Left lung (tissue), 10 donors: Measurements from ENCODE around the gene SP2. TPM values are rescaled to one million over a fixed set of nuclear protein-coding genes. Genes with fewer than 3 reads are reported as not detected.

ENCODE experiments used
- ATAC-seq: fragments of 200-7000 bp; cut with Tn5 transposase; one replicate; pipeline ENCODE4 v1.9.1; 2020; ENCODE audit warnings: moderate library complexity
- DNase-seq, 4 donors: peaks; one replicate each; pipeline ENCODE4 v3.0.0-alpha.2; 2013 to 2020
- H3K27ac ChIP-seq, 2 donors: fragments of 200-600 bp; sonication (generic) in 1 of 2; one replicate each; pipeline versions ENCODE4 v1.5.0 to v1.8.0; 2020 to 2021
- H3K27me3 ChIP-seq, 2 donors: fragments of 200-600 bp; sonication (generic) in 1 of 2; one replicate each; pipeline versions ENCODE4 v1.5.0 to v1.8.0; 2020 to 2021
- H3K36me3 ChIP-seq, 2 donors: fragments of 200-600 bp; sonication (generic) in 1 of 2; one replicate each; pipeline versions ENCODE4 v1.5.0 to v1.8.0; 2020 to 2021
- H3K4me1 ChIP-seq, 2 donors: fragments of 200-600 bp; one replicate each; pipeline ENCODE4 v1.8.0; 2021
- H3K4me3 ChIP-seq, 2 donors: fragments of 200-600 bp; sonication (generic) in 1 of 2; one replicate each; pipeline versions ENCODE4 v1.5.0 to v1.8.0; 2020 to 2021; ENCODE audit warnings: mild to moderate bottlenecking in 1 of 2
- H3K9me3 ChIP-seq, 2 donors: fragments of 200-600 bp; sonication (generic) in 1 of 2; one replicate each; pipeline versions ENCODE4 v1.5.0 to v1.8.0; 2020 to 2021
- CTCF ChIP-seq, 2 donors: fragments of 200-600 bp; sonication (generic) in 1 of 2; IDR thresholded peaks; one replicate each; pipeline versions ENCODE4 v1.5.0 to v1.8.0; 2021; ENCODE audit warnings: antibody characterized with exemption in 2 of 2
- intact Hi-C, 2 donors: fragments of 100-400 bp; cut with DNase I; formaldehyde crosslinking; loops; one replicate each; pipeline versions ENCODE4 v1.11.2 to v1.14.2; 2022
- polyA plus RNA-seq, 6 donors: library from polyadenylated mRNA; unstranded; fragments of 120-200 nt; gene quantifications; one replicate each; pipeline ENCODE4 v1.2.1, GENCODE V29; 2013; ENCODE audit not compliant: insufficient read length in 6 of 6
- total RNA-seq, 2 donors: library from RNA; stranded (reverse); fragmentation: NEBNext Ultra II Directional; extraction: Animal tissue kit (Norgen Biotek cat#: 25700); gene quantifications; one replicate each; pipeline ENCODE4 v1.2.1, GENCODE V29; 2021
- donor health status: DM: no; HTN: yes; CAD: no.
- donor health status: DM: no; HTN: no; CAD: no.

Gene SP2
- total and polyA plus RNA-seq, 8 donors, result 14.2 to 23.0 (median 21.8) TPM

- Histone ChIP-seq H3K4me3 (no peak overlapping the region), H3K9me3 (no peaks in the 10 kb centered on the region), H3K4me1 (no peaks in the 10 kb centered on the region), H3K27me3 (no peaks in the 10 kb centered on the region), H3K27ac (no peak overlapping the region), H3K36me3 (no peaks in the 10 kb centered on the region)
- DNase-seq (no peak), ATAC-seq (no peak)
- no peak for TF ChIP-seq CTCF (IDR thresholded peaks at IDR 0.05)
- intact Hi-C loops, result no loop called here
Measured at GRCh38 chr17:47961406-47961805, 65.4 kb downstream of the SP2 start.

DNA sequence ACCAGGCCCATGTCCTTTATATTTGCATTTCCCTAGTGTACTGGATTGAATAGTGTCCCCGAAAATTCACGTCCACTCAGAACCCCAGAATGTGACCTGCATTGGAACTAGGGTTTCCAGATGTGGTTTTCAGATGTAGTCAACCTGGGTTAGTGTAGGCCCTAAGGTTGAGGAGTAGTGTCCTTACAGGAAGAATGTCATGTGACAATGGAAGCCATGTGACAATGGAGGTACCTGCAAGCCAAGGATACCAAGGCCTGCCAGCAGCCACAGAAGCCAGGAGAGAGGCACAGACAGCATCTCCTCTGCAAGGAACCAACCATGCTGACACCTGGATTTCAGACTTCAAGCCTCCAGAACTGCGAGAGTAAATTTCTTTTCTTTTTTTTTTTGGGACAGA lies 66.9 kb downstream of the SP2 start:
- Histone ChIP-seq H3K4me3 (no peak overlapping the region), H3K9me3 (no peaks in the 10 kb centered on the region), H3K27ac (no peak overlapping the region), H3K36me3 (no peaks in the 10 kb centered on the region), H3K27me3 (no peaks in the 10 kb centered on the region), H3K4me1 (no peaks in the 10 kb centered on the region)
- TF ChIP-seq CTCF (IDR thresholded peaks at IDR 0.05), result no peak
- no peak for ATAC-seq
- intact Hi-C loops, result no loop called here
- no peak for DNase-seq

GRCh38 chr17:47964856-47965255 lies 68.8 kb downstream of the SP2 start:
- no peak for TF ChIP-seq CTCF (IDR thresholded peaks at IDR 0.05)
- intact Hi-C loops, result no loop called here
- H3K4me3 ChIP-seq, result no peak overlapping the region
- peaks cover 0 to 3% of the 10 kb centered on the region in 2 donors for H3K4me1 ChIP-seq
- no peaks in the 10 kb centered on the region for H3K36me3 ChIP-seq
- no peaks in the 10 kb centered on the region for H3K9me3 ChIP-seq
- H3K27ac ChIP-seq, result no peak overlapping the region
- no peaks in the 10 kb centered on the region for H3K27me3 ChIP-seq
- DNase-seq (no peak), ATAC-seq (no peak)

DNA sequence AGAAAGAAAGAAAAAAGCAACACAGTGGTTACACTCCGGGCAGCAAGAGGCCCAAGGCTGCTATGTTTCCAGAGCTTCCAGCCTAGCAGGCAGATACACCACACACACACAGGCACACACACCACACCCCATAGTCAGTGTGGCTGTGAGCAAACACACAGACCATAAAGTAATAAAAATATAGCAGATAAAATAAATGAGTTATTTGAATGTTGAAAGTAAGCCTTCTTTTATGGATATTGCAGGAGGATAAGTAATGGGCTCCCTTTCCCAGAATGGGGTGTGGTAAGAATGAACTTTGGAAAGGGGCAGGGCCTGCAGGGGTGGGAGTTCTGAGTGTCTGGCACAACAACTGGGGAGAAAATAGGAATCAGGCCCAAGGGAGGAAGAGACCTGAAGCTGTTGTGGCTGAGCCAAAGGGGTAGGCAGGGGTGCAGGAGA lies 70.1 kb downstream of the SP2 start:
- intact Hi-C loops, result no loop called here
- H3K4me1 ChIP-seq, result peaks cover 0 to 10% of the 10 kb centered on the region in 2 donors
- H3K36me3 ChIP-seq, result no peaks in the 10 kb centered on the region
- ATAC-seq (no peak), DNase-seq (no peak)
- no peaks in the 10 kb centered on the region for H3K27me3 ChIP-seq
- no peaks in the 10 kb centered on the region for H3K9me3 ChIP-seq
- H3K4me3 ChIP-seq, result no peak overlapping the region
- TF ChIP-seq CTCF (IDR thresholded peaks at IDR 0.05), result no peak
- peak overlapping the region in 1 of 2 donors; percentile 10 for H3K27ac ChIP-seq

- intact Hi-C loops, result no loop called here
- Histone ChIP-seq H3K4me1 (peaks cover 9 to 22% of the 10 kb centered on the region in 2 donors), H3K9me3 (no peaks in the 10 kb centered on the region), H3K27me3 (no peaks in the 10 kb centered on the region), H3K27ac (peak overlapping the region in 1 of 2 donors; percentile 23), H3K36me3 (no peaks in the 10 kb centered on the region), H3K4me3 (no peak overlapping the region)
- DNase-seq (no peak), ATAC-seq (no peak)
- no peak for TF ChIP-seq CTCF (IDR thresholded peaks at IDR 0.05)
Measured at GRCh38 chr17:47967607-47968252, 71.7 kb downstream of the SP2 start.
